ENCODE results near the gene RTL10. TPM values are rescaled to one million over a fixed set of nuclear protein-coding genes. Genes with fewer than 3 reads are reported as not detected.
A peak's percentile ranks its signal among the peaks of the same experiment; 100 is the strongest.

The RTL10 gene
- total and polyA plus RNA-seq, 7 experiments from 2014 or later: 14.9 to 36.8 (median 20.8) TPM

DNA sequence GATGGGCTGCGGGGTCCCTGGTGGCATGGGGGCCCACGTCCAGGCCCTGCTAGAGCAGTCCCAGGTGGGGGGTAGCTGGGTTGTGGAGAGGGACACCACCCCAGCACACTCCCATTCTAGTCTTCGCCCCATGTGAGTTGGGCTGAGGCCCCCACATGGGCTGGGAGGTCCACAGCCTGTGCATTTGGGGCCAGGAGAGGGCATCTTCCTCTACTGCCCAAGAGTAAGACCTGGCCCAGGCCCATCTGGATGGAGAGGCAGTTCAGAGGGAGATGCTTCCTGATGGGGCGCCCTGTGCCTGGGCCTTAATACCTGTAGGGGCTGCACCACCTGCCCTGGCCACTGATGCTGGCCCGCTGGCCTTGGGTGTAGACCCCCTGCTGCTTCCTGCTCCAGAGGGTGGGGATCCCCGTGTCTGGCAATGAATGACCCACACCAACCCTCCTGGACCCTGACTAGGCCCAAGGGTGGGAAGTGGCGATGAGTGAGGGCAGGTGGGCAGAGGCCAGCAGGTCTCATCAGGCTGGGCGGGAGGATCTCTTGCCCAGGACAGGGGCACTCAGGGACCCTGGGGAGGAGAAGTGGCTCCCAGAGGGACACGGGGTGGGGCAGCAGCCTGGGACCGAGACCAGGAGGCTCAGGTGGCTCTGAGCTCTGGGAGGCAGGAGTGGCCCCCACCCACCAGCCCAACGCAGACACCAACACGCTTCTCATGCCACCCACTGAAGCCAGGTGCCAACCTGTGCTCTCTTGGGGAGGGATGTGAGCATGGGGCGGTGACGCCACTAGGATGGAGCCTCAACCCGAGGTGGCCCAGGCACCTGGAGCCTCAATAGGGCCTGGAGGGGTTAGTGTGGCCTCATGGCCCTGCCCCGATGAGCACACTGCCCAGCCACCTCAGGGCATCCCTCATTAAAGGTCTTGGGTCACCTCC is 17.4 kb upstream of the RTL10 start:
- Histone ChIP-seq H3K27me3 (ENCODE audit: control insufficient read depth in 2 of 2, insufficient read depth in 2 of 2, low read length in 2 of 2) (no peaks in the 10 kb centered on the region), H3K27ac (ENCODE audit: low read depth, low read length) (no peak overlapping the region), H3K4me3 (ENCODE audit: low read length) (no peak overlapping the region), H3K36me3 (ENCODE audit: control insufficient read depth in 2 of 3, insufficient read depth in 3 of 3, low read length in 3 of 3) (no peaks in the 10 kb centered on the region), H3K4me1 (ENCODE audit: control insufficient read depth in 2 of 2, insufficient read depth in 2 of 2, low read length in 2 of 2) (peaks cover 0 to 17% of the 10 kb centered on the region in 2 donors), H3K9me3 (ENCODE audit: control insufficient read depth in 2 of 3, low read length in 3 of 3) (no peaks in the 10 kb centered on the region)
- Mint-ChIP-seq H3K27me3 (peaks cover 0 to 5% (median 0%) of the 10 kb centered on the region in 5 donors), H3K9me3 (no peaks in the 10 kb centered on the region), H3K36me3 (peaks cover 0 to 4% (median 4%) of the 10 kb centered on the region in 5 donors), H3K4me1 (peaks cover 6 to 23% (median 10%) of the 10 kb centered on the region in 7 donors), H3K4me3 (no peak overlapping the region), H3K27ac (no peak overlapping the region)
- DNase-seq: peak in 1 of 9 donors; percentile 6
- CTCF ChIA-PET: no interaction called here
- no peak for ATAC-seq
- intact Hi-C loops (cut with micrococcal nuclease): no loop called here
- POLR2A ChIA-PET: no interaction called here

DNA sequence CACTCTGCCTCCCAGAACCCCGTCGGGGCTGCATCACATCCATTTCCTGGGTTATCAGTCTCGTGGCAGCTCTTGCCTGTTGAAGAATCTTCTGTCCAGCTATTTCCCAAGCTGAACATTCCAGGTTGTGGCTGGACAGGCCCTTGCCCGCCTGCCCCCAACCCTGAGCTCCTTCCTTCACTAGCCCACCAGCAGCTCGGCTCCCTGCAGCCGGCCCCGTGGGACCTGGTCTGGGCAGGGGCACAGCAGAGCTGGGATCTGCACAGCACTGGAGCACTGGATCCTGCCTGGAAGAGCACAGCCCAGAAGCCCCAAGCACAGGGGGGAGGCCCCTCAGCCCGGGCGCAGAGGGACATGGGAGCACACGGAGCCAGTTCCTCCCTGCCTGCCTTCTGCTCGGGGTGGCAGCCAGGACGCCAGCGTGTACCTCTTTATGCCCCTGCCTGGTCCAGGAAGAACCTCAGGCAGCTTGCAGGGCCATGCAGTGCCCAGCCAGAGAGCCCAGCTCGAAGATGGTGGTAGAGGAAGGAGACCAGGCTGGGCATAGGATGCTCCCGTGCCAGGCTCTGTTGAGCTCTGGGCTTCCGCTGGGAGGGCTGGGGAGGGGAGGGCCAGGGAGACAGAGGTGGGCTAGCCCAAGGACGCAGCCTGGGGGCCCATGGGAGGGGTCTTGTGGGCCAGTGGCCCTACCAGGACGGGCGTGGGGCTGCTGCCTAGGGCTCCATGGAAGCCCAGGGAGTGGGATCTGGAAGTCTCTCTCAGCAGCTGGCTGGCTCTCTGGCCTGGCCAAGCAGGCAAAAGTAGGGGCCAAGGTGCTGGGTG is 16.6 kb upstream of the RTL10 start:
- Histone ChIP-seq H3K4me3 (ENCODE audit: low read length) (no peak overlapping the region), H3K27ac (ENCODE audit: low read depth, low read length) (no peak overlapping the region), H3K9me3 (ENCODE audit: control insufficient read depth in 2 of 3, low read length in 3 of 3) (no peaks in the 10 kb centered on the region), H3K36me3 (ENCODE audit: control insufficient read depth in 2 of 3, insufficient read depth in 3 of 3, low read length in 3 of 3) (no peaks in the 10 kb centered on the region), H3K4me1 (ENCODE audit: control insufficient read depth in 2 of 2, insufficient read depth in 2 of 2, low read length in 2 of 2) (peaks cover 0 to 17% of the 10 kb centered on the region in 2 donors), H3K27me3 (ENCODE audit: control insufficient read depth in 2 of 2, insufficient read depth in 2 of 2, low read length in 2 of 2) (no peaks in the 10 kb centered on the region)
- H3K36me3 Mint-ChIP-seq: peaks cover 0 to 4% (median 4%) of the 10 kb centered on the region in 5 donors
- H3K27ac Mint-ChIP-seq: no peak overlapping the region
- H3K27me3 Mint-ChIP-seq: peaks cover 0 to 5% (median 0%) of the 10 kb centered on the region in 5 donors
- no peak overlapping the region for H3K4me3 Mint-ChIP-seq
- CTCF ChIA-PET: no interaction called here
- ATAC-seq (no peak), DNase-seq (peak in 1 of 9 donors; percentile 3)
- H3K4me1 Mint-ChIP-seq: peaks cover 6 to 23% (median 10%) of the 10 kb centered on the region in 7 donors
- intact Hi-C loops (cut with micrococcal nuclease): no loop called here
- POLR2A ChIA-PET: no interaction called here
- no peaks in the 10 kb centered on the region for H3K9me3 Mint-ChIP-seq

DNA sequence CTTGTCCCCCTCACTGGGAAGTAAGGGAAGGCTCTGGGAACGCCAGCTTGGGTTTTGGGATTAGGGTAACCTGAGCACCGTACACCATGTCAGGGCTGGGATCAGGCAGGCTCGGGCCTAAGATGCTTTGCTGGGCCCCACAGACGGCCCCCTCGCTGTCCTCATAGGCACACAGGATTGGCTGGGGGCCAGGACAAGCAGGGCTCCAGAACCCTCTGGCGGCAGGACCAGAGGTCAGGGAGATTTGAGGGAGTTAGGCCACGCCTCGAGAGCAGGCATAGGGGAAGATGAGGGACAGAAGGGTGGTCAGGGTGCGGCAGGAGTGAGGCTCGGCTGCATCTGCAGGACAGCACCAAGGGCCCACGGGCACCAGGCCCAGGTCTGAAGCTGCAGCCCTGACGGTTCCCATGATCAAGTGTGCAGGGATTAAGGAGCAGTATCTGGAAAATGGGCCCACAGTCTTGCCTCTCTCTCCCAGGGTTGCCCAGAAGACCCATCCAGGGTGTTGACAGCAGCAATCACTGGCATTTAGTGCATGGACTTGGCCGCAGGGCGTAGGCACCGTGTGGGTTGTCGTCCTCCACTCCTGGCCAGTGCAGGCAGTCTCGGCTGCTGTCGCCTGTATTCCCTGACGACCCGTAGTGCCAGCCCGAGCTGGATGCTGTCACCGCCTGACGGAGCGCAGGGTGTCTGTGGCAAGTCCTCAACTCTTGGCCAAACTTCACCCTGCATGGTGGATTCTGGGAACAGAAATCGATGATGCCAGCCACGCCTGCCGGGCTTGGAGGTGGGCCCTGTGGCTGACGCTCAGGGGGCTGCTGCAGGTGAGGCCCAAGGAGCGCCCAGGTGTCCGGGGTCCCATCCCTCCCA is 15.7 kb upstream of the RTL10 start:
- peaks cover 0 to 11% (median 0%) of the 10 kb centered on the region in 5 donors for H3K27me3 Mint-ChIP-seq
- H3K4me1 Mint-ChIP-seq: peaks cover 7 to 23% (median 10%) of the 10 kb centered on the region in 7 donors
- POLR2A ChIA-PET: interaction anchor here (0.8 kb wide), 1 partner anchor 20 kb away, joined by 3 read pairs; no protein-coding TSS in a partner anchor
- Histone ChIP-seq H3K27ac (ENCODE audit: low read depth, low read length) (no peak overlapping the region), H3K36me3 (ENCODE audit: control insufficient read depth in 2 of 3, insufficient read depth in 3 of 3, low read length in 3 of 3) (no peaks in the 10 kb centered on the region), H3K4me1 (ENCODE audit: control insufficient read depth in 2 of 2, insufficient read depth in 2 of 2, low read length in 2 of 2) (peaks cover 0 to 17% of the 10 kb centered on the region in 2 donors), H3K27me3 (ENCODE audit: control insufficient read depth in 2 of 2, insufficient read depth in 2 of 2, low read length in 2 of 2) (no peaks in the 10 kb centered on the region), H3K9me3 (ENCODE audit: control insufficient read depth in 2 of 3, low read length in 3 of 3) (no peaks in the 10 kb centered on the region), H3K4me3 (ENCODE audit: low read length) (no peak overlapping the region)
- H3K9me3 Mint-ChIP-seq: no peaks in the 10 kb centered on the region
- H3K36me3 Mint-ChIP-seq: peaks cover 0 to 4% (median 4%) of the 10 kb centered on the region in 5 donors
- peak overlapping the region in 1 of 10 donors; percentile 5 for H3K4me3 Mint-ChIP-seq
- intact Hi-C loops (cut with micrococcal nuclease): no loop called here
- ATAC-seq (no peak), DNase-seq (peak in 1 of 9 donors; percentile 4)
- H3K27ac Mint-ChIP-seq: no peak overlapping the region
- CTCF ChIA-PET: no interaction called here

DNA sequence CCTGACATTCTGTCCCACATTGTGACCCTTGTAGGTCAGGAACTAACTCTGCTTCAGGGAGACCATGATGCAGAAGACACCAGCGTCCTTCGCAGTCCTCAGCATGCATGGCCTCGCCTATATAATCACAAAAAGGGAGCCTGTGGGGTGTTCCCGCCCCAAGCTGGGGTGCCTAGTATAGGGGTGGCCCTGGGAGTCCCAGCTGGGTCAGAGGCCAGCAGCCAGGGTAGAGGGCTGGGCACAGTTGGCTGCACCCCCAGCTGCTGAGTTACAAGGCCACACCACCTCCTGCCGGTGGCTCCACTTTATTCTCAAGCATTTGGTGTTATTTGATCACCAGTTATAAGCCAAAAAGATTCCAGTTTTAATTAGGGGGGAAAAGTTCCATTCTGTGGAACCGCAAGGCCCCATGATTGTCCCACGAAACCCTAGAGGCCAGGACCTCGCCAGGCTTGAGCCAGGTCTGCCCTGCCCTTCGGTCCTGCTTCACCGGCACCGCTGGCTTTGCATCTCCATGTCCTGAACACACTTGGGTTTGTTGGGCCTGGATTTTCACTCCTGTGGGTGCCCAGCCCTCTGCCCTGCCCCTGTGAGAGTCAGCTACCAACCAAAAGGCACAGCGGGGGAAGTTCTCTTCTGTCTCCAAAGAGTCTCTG is 15.0 kb upstream of the RTL10 start:
- Mint-ChIP-seq H3K36me3 (peaks cover 0 to 4% (median 4%) of the 10 kb centered on the region in 5 donors), H3K9me3 (no peaks in the 10 kb centered on the region), H3K4me1 (peaks cover 4 to 21% (median 9%) of the 10 kb centered on the region in 7 donors), H3K27me3 (peaks cover 0 to 12% (median 0%) of the 10 kb centered on the region in 5 donors), H3K27ac (no peak overlapping the region), H3K4me3 (peak overlapping the region in 1 of 10 donors; percentile 5)
- no peak for ATAC-seq
- ChIA-PET POLR2A (interaction anchor here (0.8 kb wide), 1 partner anchor 20 kb away, joined by 3 read pairs; no protein-coding TSS in a partner anchor), CTCF (no interaction called here)
- H3K4me1 ChIP-seq (ENCODE audit: control insufficient read depth in 2 of 2, insufficient read depth in 2 of 2, low read length in 2 of 2): peaks cover 0 to 11% of the 10 kb centered on the region in 2 donors
- no peak overlapping the region for H3K4me3 ChIP-seq (ENCODE audit: low read length)
- H3K9me3 ChIP-seq (ENCODE audit: control insufficient read depth in 2 of 3, low read length in 3 of 3): no peaks in the 10 kb centered on the region
- no peaks in the 10 kb centered on the region for H3K36me3 ChIP-seq (ENCODE audit: control insufficient read depth in 2 of 3, insufficient read depth in 3 of 3, low read length in 3 of 3)
- no peak overlapping the region for H3K27ac ChIP-seq (ENCODE audit: low read depth, low read length)
- peak in 1 of 9 donors; percentile 4 for DNase-seq
- intact Hi-C loops (cut with micrococcal nuclease): no loop called here
- H3K27me3 ChIP-seq (ENCODE audit: control insufficient read depth in 2 of 2, insufficient read depth in 2 of 2, low read length in 2 of 2): no peaks in the 10 kb centered on the region

DNA sequence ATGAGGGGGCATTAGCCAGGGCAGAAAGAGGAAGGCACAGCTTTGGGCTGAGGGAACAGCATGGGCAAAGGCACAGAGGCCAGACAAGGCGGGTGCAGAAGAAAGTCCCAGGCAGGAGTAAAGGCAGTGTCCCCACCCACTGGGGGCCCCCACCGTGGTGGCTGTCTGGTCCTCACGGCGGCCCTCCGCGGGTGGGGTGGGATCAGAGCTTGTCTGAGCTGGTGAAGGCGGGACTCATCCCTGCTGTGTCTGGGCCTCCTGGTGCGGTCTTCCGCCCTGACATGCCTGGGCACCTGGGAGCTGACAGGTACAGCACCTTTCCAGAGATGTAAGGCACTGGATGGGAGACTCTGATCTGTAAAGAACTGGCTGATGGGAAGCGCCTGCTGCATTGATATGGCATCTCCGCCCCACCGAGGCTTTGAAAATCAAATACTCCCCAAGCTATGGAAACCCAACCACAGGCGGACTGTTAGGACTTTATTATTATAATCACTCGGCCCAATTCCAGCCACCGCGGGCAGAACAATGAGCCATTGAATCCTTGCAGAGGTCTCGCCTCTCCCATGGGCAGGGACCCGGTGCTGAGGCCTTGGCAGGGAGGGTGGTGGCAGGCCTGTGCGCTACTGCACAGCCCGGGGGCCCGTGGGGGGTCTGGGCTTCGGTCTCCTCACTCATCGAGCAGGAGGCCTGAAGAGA is 14.2 kb upstream of the RTL10 start:
- ATAC-seq (no peak), DNase-seq (peak in 1 of 9 donors; percentile 5)
- no peaks in the 10 kb centered on the region for H3K9me3 ChIP-seq (ENCODE audit: control insufficient read depth in 2 of 3, low read length in 3 of 3)
- H3K27me3 ChIP-seq (ENCODE audit: control insufficient read depth in 2 of 2, insufficient read depth in 2 of 2, low read length in 2 of 2): no peaks in the 10 kb centered on the region
- Mint-ChIP-seq H3K4me1 (peaks cover 0 to 14% (median 8%) of the 10 kb centered on the region in 7 donors), H3K4me3 (no peak overlapping the region), H3K36me3 (peaks cover 0 to 4% (median 4%) of the 10 kb centered on the region in 5 donors), H3K27ac (peak overlapping the region in 2 of 9 donors; percentile 24 to 47), H3K9me3 (no peaks in the 10 kb centered on the region), H3K27me3 (peaks cover 0 to 15% (median 0%) of the 10 kb centered on the region in 5 donors)
- intact Hi-C loops (cut with micrococcal nuclease): no loop called here
- no peak overlapping the region for H3K27ac ChIP-seq (ENCODE audit: low read depth, low read length)
- peaks cover 0 to 4% of the 10 kb centered on the region in 2 donors for H3K4me1 ChIP-seq (ENCODE audit: control insufficient read depth in 2 of 2, insufficient read depth in 2 of 2, low read length in 2 of 2)
- CTCF ChIA-PET: no interaction called here
- POLR2A ChIA-PET: interaction anchor here (1.3 kb wide), 1 partner anchor 17 kb away, joined by 4 read pairs; no protein-coding TSS in a partner anchor
- H3K36me3 ChIP-seq (ENCODE audit: control insufficient read depth in 2 of 3, insufficient read depth in 3 of 3, low read length in 3 of 3): no peaks in the 10 kb centered on the region
- H3K4me3 ChIP-seq (ENCODE audit: low read length): no peak overlapping the region
